Measurements from ENCODE around the gene SPARC. TPM values are rescaled to one million over a fixed set of nuclear protein-coding genes. Genes with fewer than 3 reads are reported as not detected.
A peak's percentile ranks its signal among the peaks of the same experiment; 100 is the strongest.

Gene SPARC
- total and polyA plus RNA-seq, 8 donors = 1,647 to 5,045 (median 2,169) TPM

DNA sequence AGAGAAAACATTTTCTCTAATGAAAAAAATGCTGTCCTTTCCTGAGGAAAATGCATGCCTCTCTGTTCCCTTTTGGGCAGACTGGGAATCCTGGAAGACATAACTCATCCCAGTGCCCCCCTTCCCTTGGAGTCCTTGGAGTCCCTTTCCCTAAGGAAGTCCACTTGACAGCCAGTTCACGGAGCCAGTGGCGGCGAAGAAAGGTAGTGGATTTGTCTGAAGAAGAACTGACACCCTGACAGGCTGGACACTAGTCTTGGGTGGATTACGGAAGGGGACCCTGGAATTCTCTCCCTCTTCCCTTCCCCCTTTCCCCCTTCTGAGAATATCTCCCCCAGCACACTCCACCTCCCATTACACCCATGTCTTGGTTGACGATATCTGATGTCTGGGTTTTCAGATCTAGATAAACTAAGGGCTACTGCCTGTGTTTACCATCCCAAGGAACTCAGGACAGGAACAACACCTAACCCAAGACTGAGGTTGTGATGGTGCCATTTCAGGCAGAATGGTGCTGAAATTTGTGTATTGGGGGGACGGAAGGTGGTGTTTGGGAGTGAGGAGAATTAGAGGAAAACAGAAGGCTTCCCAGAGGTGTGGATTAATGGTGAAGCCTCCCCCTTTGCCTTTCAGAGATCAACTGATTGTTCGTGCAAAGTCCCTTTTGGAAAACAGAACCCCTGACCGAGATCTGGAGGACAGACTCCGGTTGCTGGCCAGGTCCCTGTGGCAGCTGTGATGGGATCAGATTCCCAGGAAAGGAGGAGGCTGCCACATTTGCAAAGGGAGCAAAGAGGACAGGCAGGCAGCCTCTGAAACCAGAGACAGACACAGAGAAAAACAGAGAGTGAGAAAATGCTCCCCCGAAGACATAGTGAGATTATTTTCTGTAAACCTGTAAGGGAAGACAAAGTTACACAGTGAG is 704 bp downstream of the SPARC start:
- no peaks in the 10 kb centered on the region for H3K36me3 ChIP-seq
- peak overlapping the region; percentile 52 to 56 for H3K4me3 ChIP-seq
- intact Hi-C loops (cut with DNase I) = no loop called here
- no peaks in the 10 kb centered on the region for H3K9me3 ChIP-seq
- peaks cover 22 to 58% of the 10 kb centered on the region in 2 donors for H3K4me1 ChIP-seq
- ATAC-seq (no peak), DNase-seq (peak in 1 of 4 donors; percentile 48)
- TF ChIP-seq, protein P1, sequence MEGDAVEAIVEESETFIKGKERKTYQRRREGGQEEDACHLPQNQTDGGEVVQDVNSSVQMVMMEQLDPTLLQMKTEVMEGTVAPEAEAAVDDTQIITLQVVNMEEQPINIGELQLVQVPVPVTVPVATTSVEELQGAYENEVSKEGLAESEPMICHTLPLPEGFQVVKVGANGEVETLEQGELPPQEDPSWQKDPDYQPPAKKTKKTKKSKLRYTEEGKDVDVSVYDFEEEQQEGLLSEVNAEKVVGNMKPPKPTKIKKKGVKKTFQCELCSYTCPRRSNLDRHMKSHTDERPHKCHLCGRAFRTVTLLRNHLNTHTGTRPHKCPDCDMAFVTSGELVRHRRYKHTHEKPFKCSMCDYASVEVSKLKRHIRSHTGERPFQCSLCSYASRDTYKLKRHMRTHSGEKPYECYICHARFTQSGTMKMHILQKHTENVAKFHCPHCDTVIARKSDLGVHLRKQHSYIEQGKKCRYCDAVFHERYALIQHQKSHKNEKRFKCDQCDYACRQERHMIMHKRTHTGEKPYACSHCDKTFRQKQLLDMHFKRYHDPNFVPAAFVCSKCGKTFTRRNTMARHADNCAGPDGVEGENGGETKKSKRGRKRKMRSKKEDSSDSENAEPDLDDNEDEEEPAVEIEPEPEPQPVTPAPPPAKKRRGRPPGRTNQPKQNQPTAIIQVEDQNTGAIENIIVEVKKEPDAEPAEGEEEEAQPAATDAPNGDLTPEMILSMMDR (IDR thresholded peaks at IDR 0.05) = no peak
- peak overlapping the region; percentile 83 to 94 for H3K27ac ChIP-seq
- H3K27me3 ChIP-seq = peaks cover 0 to 7% of the 10 kb centered on the region in 2 donors

DNA sequence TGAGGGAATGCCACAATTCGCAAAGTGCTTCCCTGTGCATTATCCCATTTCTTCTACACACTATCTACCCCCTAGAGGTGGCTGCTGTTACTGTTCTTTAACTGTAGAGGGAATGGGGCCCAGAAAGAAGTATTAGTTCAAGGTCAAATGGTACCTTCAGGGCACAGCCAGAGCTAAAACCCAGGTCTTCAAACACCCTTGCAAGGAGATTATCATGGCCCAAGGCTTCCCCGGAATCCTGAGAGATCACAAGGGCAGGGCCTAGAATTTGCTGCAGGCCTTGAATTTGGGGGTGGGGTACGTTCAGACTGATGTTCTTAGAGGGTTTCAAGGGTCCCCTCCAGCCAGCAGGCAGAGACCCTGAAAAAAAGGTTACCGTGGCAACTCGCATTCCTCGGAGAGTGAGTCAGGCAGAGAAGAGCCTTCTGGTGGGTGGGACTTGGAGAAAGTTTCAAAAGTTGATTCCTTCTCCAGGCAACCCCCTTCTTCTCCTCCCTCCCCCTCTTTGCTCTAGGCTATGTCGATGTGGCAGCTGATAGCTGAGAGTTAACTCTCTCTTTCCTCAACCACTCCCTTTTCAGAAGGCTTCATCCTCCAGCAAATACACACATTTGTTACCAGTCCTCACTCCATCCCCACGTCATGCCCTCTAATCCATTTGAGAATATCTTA is 1.9 kb downstream of the SPARC start:
- Histone ChIP-seq H3K9me3 (no peaks in the 10 kb centered on the region), H3K4me1 (peaks cover 26 to 59% of the 10 kb centered on the region in 2 donors), H3K27me3 (peaks cover 0 to 7% of the 10 kb centered on the region in 2 donors), H3K36me3 (no peaks in the 10 kb centered on the region), H3K4me3 (peak overlapping the region; percentile 52 to 56), H3K27ac (peak overlapping the region; percentile 83 to 94)
- ATAC-seq = peak; percentile 70
- peak in 2 of 4 donors; percentile 90 to 95 for DNase-seq
- intact Hi-C loops (cut with DNase I) = no loop called here
- TF ChIP-seq, protein P1 (IDR thresholded peaks at IDR 0.05) = no peak

DNA sequence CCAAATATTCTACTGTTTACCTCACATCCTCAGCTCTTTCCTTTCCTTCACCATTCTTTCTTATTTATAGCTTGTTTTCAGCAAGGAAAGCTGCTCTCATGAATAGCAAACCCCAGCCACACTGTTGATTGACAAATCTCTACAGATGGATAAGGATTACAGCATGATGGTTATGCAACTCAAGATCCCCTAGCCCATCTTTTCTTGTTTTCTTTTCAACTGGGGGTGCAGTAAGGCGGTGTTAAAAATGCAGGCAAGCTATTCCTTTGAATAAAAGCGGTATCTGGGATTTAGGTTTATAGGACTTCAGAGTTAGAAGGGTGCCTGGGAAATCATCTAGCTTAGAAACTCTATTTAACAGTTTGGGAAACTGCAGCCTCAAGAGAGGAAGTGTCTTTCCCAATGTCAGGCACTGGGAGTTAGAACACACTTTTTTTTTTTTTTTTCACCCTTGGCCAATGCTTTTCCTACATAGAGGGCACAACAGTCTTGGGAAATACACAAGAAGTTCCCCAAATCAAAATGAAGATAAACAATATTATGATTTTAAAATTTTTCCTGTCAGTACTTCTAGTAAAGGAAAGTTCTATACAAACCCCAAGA is 2.6 kb downstream of the SPARC start:
- peaks cover 0 to 7% of the 10 kb centered on the region in 2 donors for H3K27me3 ChIP-seq
- no peak for ATAC-seq
- TF ChIP-seq, protein P1 (IDR thresholded peaks at IDR 0.05) = no peak
- DNase-seq = peak in 1 of 4 donors; percentile 45
- H3K27ac ChIP-seq = peak overlapping the region; percentile 74 to 94
- H3K9me3 ChIP-seq = no peaks in the 10 kb centered on the region
- H3K4me3 ChIP-seq = peak overlapping the region; percentile 52 to 56
- peaks cover 32 to 67% of the 10 kb centered on the region in 2 donors for H3K4me1 ChIP-seq
- no peaks in the 10 kb centered on the region for H3K36me3 ChIP-seq
- intact Hi-C loops (cut with DNase I) = no loop called here

DNA sequence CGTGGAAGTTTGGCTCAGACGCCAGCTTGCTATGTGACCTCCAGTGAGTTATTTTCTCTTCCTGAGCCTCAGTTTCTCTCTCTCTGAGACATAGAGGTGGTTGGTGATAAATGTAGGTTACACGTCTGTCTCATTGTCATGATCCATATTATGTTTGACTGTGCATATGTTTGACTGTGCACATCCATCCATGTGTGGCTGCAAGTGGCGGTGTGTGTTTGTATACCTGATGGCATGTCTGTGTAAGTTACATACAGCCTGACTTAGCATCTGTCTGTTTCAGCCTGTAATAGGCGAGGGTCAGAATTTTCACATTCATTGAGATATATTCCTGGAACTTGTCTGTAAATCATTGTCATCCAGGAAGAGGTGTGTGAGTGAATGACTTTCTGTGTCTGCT is 3.3 kb downstream of the SPARC start:
- H3K4me1 ChIP-seq = peaks cover 38 to 72% of the 10 kb centered on the region in 2 donors
- H3K36me3 ChIP-seq = no peaks in the 10 kb centered on the region
- ATAC-seq = no peak
- intact Hi-C loops (cut with DNase I) = no loop called here
- peak overlapping the region; percentile 74 to 94 for H3K27ac ChIP-seq
- peak overlapping the region; percentile 52 to 56 for H3K4me3 ChIP-seq
- no peaks in the 10 kb centered on the region for H3K9me3 ChIP-seq
- no peak for DNase-seq
- peaks cover 0 to 7% of the 10 kb centered on the region in 2 donors for H3K27me3 ChIP-seq
- TF ChIP-seq, protein P1 (IDR thresholded peaks at IDR 0.05) = no peak

All from left lung (tissue), 10 donors.